K562 (cell line): ENCODE measurements around the gene COX6A1. TPM values are rescaled to one million over a fixed set of nuclear protein-coding genes. Genes with fewer than 3 reads are reported as not detected.

ENCODE experiments used
- ATF3 ChIP-seq, 2 experiments: fragments of 450-650 bp in 1 of 2; sonication (generic) in 1 of 2; formaldehyde crosslinking in 1 of 2; IDR thresholded peaks in 1 of 2; conservative IDR thresholded peaks in 1 of 2; 2 replicates each; pipeline versions ENCODE4 v1.6.1 to v1.8.1; 2016 to 2023; ENCODE audit warnings: mild to moderate bottlenecking in 2 of 2, moderate library complexity in 2 of 2, inconsistent platforms in 1 of 2, missing genetic modification reagents in 1 of 2
- BHLHE40 ChIP-seq: IDR thresholded peaks from 2 replicates; pipeline ENCODE4 v1.6.1; 2011; ENCODE audit warnings: low read length, improper control_type of control experiment
- CTBP1 ChIP-seq: fragments of 450-650 bp; IDR thresholded peaks from 2 replicates; pipeline ENCODE4 v1.6.1; 2016; ENCODE audit warnings: borderline replicate concordance
- EGR1 ChIP-seq: fragments of 450-650 bp; conservative IDR thresholded peaks from 2 replicates; pipeline ENCODE4 v1.6.1; 2017; ENCODE audit warnings: mild to moderate bottlenecking
- FOSL1 ChIP-seq: fragments of 200-800 bp; sonication (Bioruptor generic); conservative IDR thresholded peaks from 2 replicates; pipeline ENCODE4 v1.6.1; 2016; ENCODE audit warnings: missing genetic modification characterization, missing compliant biosample characterization
- HIVEP1 ChIP-seq: fragments of 250-450 bp; sonication (Bioruptor Pico); IDR thresholded peaks from 2 replicates; pipeline ENCODE4 v1.4.0; 2020; ENCODE audit warnings: mild to moderate bottlenecking
- JUN ChIP-seq, 2 experiments: sonication (generic) in 1 of 2; formaldehyde crosslinking in 1 of 2; IDR thresholded peaks; 2 replicates each; pipeline versions ENCODE4 v1.6.1 to v1.8.0; 2012 to 2022; ENCODE audit warnings: borderline replicate concordance in 2 of 2, mild to moderate bottlenecking in 2 of 2, improper control_type of control experiment in 1 of 2, low read depth in 1 of 2, low read length in 1 of 2, missing genetic modification reagents in 1 of 2
- JUND ChIP-seq, 2 experiments: IDR thresholded peaks; 2 replicates in 1 of 2; 3 replicates in 1 of 2; pipeline ENCODE4 v1.6.1; 2011; ENCODE audit warnings: borderline replicate concordance in 2 of 2, low read depth in 2 of 2, low read length in 2 of 2, improper control_type of control experiment in 1 of 2, missing biosample characterization in 1 of 2, missing genetic modification characterization in 1 of 2, missing genetic modification reagents in 1 of 2
- MYNN ChIP-seq, 2 experiments: sonication (generic); formaldehyde crosslinking in 1 of 2; IDR thresholded peaks; 2 replicates each; pipeline versions ENCODE4 v1.5.0 to v1.6.1; 2016 to 2020; ENCODE audit warnings: antibody characterized with exemption in 1 of 2, missing genetic modification reagents in 1 of 2
- RCOR1 ChIP-seq, 2 experiments: IDR thresholded peaks; 2 replicates each; pipeline ENCODE4 v1.6.1; 2012; ENCODE audit warnings: low read depth in 2 of 2, low read length in 2 of 2, borderline replicate concordance in 1 of 2, improper control_type of control experiment in 1 of 2
- SMARCA4 ChIP-seq: fragments of 450-650 bp; IDR thresholded peaks from 2 replicates; pipeline ENCODE4 v1.6.1; 2016
- SPI1 ChIP-seq: IDR thresholded peaks from 2 replicates; pipeline ENCODE4 v1.6.1; 2011; ENCODE audit warnings: low read depth, low read length, control low read depth, borderline replicate concordance
- ZBTB26 ChIP-seq: fragments of 450-650 bp; formaldehyde crosslinking; IDR thresholded peaks from 2 replicates; pipeline ENCODE4 v1.4.0; 2022; ENCODE audit warnings: missing genetic modification characterization
- ZBTB5 ChIP-seq: fragments of 450-650 bp; IDR thresholded peaks from 2 replicates; pipeline ENCODE4 v1.6.1; 2017; ENCODE audit warnings: antibody characterized with exemption
- ZEB2 ChIP-seq: fragments of 450-650 bp; IDR thresholded peaks from 2 replicates; pipeline ENCODE4 v1.6.1; 2016
- ZMIZ1 ChIP-seq, 2 experiments: fragments of 150-350 bp in 1 of 2; IDR thresholded peaks; 2 replicates each; pipeline ENCODE4 v1.6.1; 2012 to 2016; ENCODE audit warnings: low read depth in 2 of 2, low read length in 2 of 2, mild to moderate bottlenecking in 1 of 2, moderate library complexity in 1 of 2
- polyA plus RNA-seq, 8 experiments: library from polyadenylated mRNA; depleted of rRNA in 4 of 8; stranded (reverse) in 5 of 8; unstranded in 3 of 8; fragments of >200 nt; fragmentation: Nextera tagmentation in 2 of 8; fragmentation: Illumina TruSeq in 1 of 8; extraction: Ambion mirVana in 2 of 8; extraction: Trizol in 1 of 8; gene quantifications; 2 replicates each; pipeline versions ENCODE4 v1.2.1 to v1.2.3, GENCODE V29; 2011 to 2014; ENCODE audit warnings: inconsistent platforms in 1 of 8, missing spikeins in 1 of 8
- total RNA-seq, 7 experiments: library from RNA; depleted of rRNA in 6 of 7; stranded (reverse); fragments of >200 nt in 6 of 7; fragmentation: Illumina TruSeq in 2 of 7; extraction: Trizol in 2 of 7; gene quantifications; 2 replicates each; pipeline versions ENCODE4 v1.2.1 to v1.2.3, GENCODE V29; 2011 to 2021; ENCODE audit warnings: low replicate concordance in 1 of 7

COX6A1 gene
- total and polyA plus RNA-seq, 9 of the 15 experiments (the other 6 are each of a cell fraction or from before 2014, with no cell fraction given), result 414 to 4,142 (median 931) TPM

GRCh38 chr12:120474616-120474960 is 36.7 kb downstream of the COX6A1 start (continued):
- peak; percentile 61 for TF ChIP-seq ATF3 (IDR thresholded peaks at IDR 0.05)
- TF ChIP-seq ATF3 (CRISPR knock-in tag; conservative IDR thresholded peaks at IDR 0.05), result no peak
- peak; percentile 79; the same call in 1 of the 2 replicates for TF ChIP-seq JUN (IDR thresholded peaks at IDR 0.05; ENCODE audit: borderline replicate concordance, low read depth, low read length)
- TF ChIP-seq JUN (CRISPR knock-in tag; IDR thresholded peaks at IDR 0.05; ENCODE audit: borderline replicate concordance), result no peak
- TF ChIP-seq SPI1, result peak; percentile 96
- TF ChIP-seq RCOR1 (IDR thresholded peaks at IDR 0.05; ENCODE audit: borderline replicate concordance in 1 of 2, low read depth in 2 of 2, low read length in 2 of 2), result 0 out of 4 replicates have a peak, but pooled peaks of 1 of the 2 experiments have one; percentile 56
- 0 out of 2 replicates have a peak, but pooled peaks have one; percentile 12 for TF ChIP-seq EGR1
- TF ChIP-seq ZEB2, result peak; percentile 63
- TF ChIP-seq FOSL1 (tag), result peak; percentile 79
- no peak for TF ChIP-seq ZBTB26 (CRISPR knock-in tag)
- TF ChIP-seq ZBTB5, result no peak
- TF ChIP-seq JUND (IDR thresholded peaks at IDR 0.05; ENCODE audit: borderline replicate concordance, low read depth, low read length), result peak; percentile 78
- TF ChIP-seq JUND (tag; IDR thresholded peaks at IDR 0.05; ENCODE audit: borderline replicate concordance, low read depth, low read length), result peak; percentile 63; the same call in 1 of the 3 replicates
- no peak for TF ChIP-seq HIVEP1 (CRISPR knock-in tag)
- peak; percentile 54 for TF ChIP-seq SMARCA4
- TF ChIP-seq MYNN (IDR thresholded peaks at IDR 0.05), result peak; percentile 72
- TF ChIP-seq MYNN (CRISPR knock-in tag; IDR thresholded peaks at IDR 0.05), result no peak
- TF ChIP-seq BHLHE40, result peak; percentile 30; the same call in 1 of the 2 replicates
- peak; percentile 95 for TF ChIP-seq CTBP1
- no peak for TF ChIP-seq ZMIZ1 (IDR thresholded peaks at IDR 0.05; ENCODE audit: low read depth in 2 of 2, low read length in 2 of 2)
